G401 (cell line): ENCODE results near the gene ASNS. TPM values are rescaled to one million over a fixed set of nuclear protein-coding genes. Genes with fewer than 3 reads are reported as not detected.
"Not testable (repeated sequence)": the region's sequence is repeated elsewhere in the genome, so short reads cannot be mapped to it uniquely, and the experiment has no call there.

Experiments used
- DNase-seq: peaks from one replicate; pipeline ENCODE4 v3.0.0-alpha.2; 2015; ENCODE audit warnings: low spot score
- in situ Hi-C: cut with HindIII; loops from 2 replicates; pipeline ENCODE4 v1.10.0; 2016; ENCODE audit warnings: low sequenced_read_pairs, mixed read lengths
- total RNA-seq: library from RNA; depleted of rRNA; stranded (reverse); fragments of >200 nt; shearing (Covaris generic); gene quantifications from 2 replicates; pipeline ENCODE4 v1.2.3, GENCODE V29; 2014; rRNA removed

ASNS gene, protein sequence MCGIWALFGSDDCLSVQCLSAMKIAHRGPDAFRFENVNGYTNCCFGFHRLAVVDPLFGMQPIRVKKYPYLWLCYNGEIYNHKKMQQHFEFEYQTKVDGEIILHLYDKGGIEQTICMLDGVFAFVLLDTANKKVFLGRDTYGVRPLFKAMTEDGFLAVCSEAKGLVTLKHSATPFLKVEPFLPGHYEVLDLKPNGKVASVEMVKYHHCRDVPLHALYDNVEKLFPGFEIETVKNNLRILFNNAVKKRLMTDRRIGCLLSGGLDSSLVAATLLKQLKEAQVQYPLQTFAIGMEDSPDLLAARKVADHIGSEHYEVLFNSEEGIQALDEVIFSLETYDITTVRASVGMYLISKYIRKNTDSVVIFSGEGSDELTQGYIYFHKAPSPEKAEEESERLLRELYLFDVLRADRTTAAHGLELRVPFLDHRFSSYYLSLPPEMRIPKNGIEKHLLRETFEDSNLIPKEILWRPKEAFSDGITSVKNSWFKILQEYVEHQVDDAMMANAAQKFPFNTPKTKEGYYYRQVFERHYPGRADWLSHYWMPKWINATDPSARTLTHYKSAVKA
- total RNA-seq: 19.5 and 23.4 TPM in 2 replicates

GRCh38 chr7:97872025-97872669 lies at the start of gene ASNS:
TSS of gene ASNS (minus strand) at chr7:97872408. CDS start at chr7:97869156, 3,252 bp downstream.
- peak; percentile 98 for DNase-seq
- in situ Hi-C loops: no loop called here

DNA sequence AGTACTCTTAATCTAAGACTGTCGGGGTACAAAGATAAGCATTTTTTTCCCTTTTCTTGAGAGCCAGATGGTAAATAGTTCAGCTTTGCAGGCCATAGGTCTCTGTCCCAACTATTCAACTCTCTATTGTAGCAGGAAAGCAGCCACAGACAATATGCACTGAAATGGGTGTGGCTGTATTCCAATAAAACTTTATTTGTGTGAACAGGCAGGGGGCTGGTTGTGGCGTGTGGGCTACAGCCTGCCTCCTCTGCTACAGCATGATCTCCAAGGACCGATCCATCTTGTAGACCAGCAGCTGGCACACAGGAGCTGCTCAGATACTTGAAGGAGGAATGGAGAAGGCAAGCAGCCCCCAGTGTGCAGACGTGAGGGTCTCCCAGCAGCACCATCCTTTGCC lies 49.0 kb upstream of the ASNS start:
- DNase-seq, in situ Hi-C loops: not testable (repeated sequence)

DNA sequence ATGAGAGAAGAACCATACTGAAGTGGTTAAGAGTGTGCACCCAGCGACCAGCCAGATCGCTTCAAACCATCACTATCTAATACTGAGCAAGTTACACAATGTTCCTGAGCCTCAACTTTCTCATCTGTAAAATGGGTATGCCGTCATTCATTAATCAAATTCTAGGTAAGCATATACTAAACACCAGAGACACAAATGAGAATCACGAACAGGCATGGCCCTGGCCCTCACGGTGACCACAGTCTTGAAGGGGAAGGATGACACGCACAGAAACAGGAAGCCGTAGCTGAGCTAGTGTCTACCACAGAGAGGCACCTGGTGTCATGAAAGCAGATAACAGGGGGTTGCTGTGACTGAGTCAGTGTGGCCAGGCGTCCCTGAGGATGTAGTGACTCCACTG lies 43.1 kb upstream of the ASNS start:
- in situ Hi-C loops, DNase-seq: not testable (repeated sequence)

DNA sequence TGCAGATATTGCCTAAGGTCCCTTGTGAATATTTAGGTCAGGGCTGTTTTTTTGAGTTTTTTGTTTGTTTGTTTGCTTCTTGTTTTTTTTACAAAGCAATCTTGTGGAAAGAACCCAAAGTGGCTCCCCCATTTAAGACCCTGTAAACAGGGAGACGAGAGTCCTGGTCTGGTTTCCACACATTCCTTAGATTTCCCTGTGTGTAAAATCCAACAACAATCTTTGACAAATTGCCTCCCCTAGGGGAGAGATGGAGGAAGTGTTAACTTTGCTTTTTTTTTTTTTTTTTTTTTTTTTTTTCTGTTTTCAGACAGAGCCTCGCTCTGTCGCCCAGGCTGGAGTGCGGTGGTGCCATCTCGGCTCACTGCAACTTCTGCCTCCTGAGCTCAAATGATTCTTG lies 40.1 kb upstream of the ASNS start:
- in situ Hi-C loops, DNase-seq: not testable (repeated sequence)

DNA sequence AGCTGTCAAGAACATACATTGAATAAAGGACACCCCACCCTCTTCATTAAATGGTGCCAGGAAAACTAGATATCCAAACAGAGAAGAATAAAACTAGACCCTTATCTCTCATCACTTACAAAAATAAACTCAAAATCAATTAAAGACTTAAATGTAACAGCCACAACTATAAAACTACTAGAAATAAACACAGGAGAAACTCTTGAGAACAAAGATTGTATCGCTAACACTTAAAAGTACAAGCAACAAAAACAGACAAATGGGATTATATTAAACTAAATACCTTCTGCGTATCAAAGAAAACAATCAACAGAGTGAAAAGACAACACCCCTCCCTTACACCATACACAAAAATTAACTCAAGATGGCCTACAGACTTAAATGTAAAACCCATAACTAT lies 24.7 kb upstream of the ASNS start:
- in situ Hi-C loops, DNase-seq: not testable (repeated sequence)

GRCh38 chr7:97891721-97892120 lies 19.5 kb upstream of the ASNS start:
- DNase-seq, in situ Hi-C loops: not testable (repeated sequence)

DNA sequence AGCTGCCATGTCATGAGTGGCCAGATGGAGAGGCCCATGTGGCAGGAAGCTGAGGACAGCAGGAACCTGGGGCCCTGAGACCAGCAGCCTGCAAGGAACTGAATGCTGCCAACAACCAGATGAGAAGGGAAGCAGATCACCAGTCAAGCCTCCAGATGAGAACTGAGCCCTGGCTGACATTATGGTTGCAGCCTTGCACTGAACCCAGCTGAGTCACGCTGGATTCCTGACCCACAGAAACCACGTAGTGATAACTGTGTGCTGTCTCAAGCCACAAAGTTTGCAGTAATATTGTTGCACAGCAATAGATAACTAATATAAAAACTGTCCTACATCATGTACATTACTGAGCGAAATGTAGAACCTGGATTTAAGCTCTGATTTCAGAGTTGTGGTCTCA lies 7.3 kb upstream of the ASNS start:
- in situ Hi-C loops, DNase-seq: not testable (repeated sequence)

GRCh38 chr7:97874894-97875293 lies 2.7 kb upstream of the ASNS start:
- DNase-seq, in situ Hi-C loops: not testable (repeated sequence)

- in situ Hi-C loops: no loop called here
- no peak for DNase-seq
Observed at GRCh38 chr7:97873606-97874005, 1.4 kb upstream of the ASNS start.

- in situ Hi-C loops: no loop called here
- DNase-seq: peak; percentile 65
Observed at GRCh38 chr7:97871659-97872024, 566 bp downstream of the ASNS start.

- peak; percentile 12 for DNase-seq
- in situ Hi-C loops: no loop called here
Observed at GRCh38 chr7:97868788-97869187, 3.4 kb downstream of the ASNS start.

DNA sequence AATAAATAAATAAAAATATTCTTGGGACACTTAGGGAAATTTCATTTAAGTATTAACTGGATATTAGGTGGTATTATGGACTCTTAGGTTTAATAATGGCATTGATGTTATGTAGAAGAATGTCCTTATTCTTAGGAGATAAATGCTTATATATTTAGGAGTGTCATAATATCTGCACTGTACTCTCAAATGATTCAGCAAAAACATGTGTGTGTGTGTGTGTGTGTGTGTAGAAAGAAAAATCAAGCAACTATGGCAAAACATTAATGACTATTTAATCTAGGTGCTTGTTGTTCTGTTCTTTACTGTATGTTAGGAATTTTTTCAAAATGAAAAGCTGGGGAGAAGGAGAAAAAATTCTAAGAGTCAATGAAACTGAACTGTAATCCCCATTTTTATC lies 3.9 kb downstream of the ASNS start:
- in situ Hi-C loops: no loop called here
- no peak for DNase-seq

- in situ Hi-C loops: no loop called here
- DNase-seq: no peak
Observed at GRCh38 chr7:97865104-97865503, 7.1 kb downstream of the ASNS start.

- in situ Hi-C loops: no loop called here
Observed at GRCh38 chr7:97859606-97860204, 12.5 kb downstream of the ASNS start.

GRCh38 chr7:97858221-97858620 lies 14.0 kb downstream of the ASNS start:
- in situ Hi-C loops: no loop called here
- no peak for DNase-seq

More at GRCh38 chr7:97859606-97860204, 12.5 kb downstream of the ASNS start:
- no peak for DNase-seq

DNA sequence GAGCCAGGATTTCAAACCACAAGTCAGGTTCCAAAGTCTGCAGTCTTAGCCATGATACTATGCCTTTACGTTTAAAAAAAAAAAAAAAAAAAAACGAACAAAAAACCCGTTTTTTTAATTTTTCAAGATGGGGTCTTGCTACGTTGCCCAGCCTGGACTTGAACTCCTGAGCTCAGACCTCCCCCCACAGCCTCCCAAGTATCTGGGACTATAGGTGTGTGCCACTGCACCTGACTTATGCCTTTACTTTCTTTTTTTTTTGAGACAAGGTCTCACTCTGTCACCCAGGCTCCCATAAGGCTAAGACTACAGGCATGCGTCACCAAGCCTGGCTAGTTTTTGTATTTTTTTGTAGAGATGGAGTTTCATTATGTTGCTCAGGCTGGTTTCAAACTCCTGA lies 14.7 kb downstream of the ASNS start:
- in situ Hi-C loops: no loop called here
- DNase-seq: no peak

DNA sequence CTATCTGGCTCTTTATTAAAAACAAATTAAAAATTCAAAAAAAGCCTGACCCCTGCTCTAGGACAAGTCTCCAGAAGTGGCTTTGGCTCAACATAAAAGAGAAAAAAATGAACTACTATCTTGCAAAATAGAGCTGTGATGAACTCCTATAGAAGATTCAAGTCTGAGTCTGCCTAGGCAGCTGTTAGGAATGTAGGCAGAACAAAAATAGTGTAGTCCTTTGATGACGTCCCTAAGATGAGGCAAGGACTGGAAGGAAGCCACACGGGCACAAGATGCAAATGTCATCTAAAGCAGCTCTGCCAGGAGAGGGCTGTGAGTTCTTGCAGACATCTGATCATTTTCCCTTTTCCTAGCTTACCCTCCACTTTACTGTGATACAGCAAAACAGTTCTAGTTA lies 20.5 kb downstream of the ASNS start:
- in situ Hi-C loops: no loop called here
- DNase-seq: peak; percentile 11

DNA sequence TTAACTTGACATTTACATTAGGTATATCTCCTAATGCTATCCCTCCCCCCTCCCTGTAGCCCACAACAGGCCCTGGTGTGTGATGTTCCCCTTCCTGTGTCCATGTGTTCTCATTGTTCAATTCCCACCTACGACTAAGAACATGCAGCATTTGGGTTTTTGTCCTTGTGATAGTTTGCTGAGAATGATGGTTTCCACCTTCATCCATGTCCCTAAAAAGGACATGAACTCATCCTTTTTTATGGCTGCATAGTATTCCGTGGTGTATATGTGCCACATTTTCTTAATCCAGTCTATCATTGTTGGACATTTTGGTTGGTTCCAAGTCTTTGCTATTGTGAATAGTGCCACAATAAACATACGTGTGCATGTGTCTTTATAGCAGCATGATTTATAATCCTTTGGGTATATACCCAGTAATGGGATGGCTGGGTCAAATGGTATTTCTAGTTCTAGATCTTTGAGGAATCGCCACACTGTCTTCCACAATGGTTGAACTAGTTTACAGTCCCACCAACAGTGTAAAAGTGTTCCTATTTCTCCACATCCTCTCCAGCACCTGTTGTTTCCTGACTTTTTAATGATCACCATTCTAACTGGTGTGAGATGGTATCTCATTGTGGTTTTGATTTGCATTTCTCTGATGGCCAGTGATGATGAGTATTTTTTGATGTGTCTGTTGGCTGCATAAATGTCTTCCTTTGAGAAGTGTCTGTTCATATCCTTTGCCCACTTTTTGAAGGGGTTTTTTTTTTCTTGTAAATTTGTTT lies 21.8 kb downstream of the ASNS start:
- DNase-seq, in situ Hi-C loops: not testable (repeated sequence)

- DNase-seq: no peak
- in situ Hi-C loops: no loop called here
Observed at GRCh38 chr7:97847791-97848190, 24.4 kb downstream of the ASNS start.
